AG09319 (cell line): ENCODE data around the gene SP140.
"Not testable (repeated sequence)": the region's sequence is repeated elsewhere in the genome, so short reads cannot be mapped to it uniquely, and the experiment has no call there.

ENCODE experiments used
- DNase-seq: peaks from one replicate; pipeline ENCODE4 v3.0.0-alpha.2; 2010; ENCODE audit warnings: low read depth; ENCODE audit errors: extremely low read depth
- TF ChIP-seq, protein P1 (sequence below): IDR thresholded peaks from 2 replicates; pipeline ENCODE4 v1.5.1; 2011; ENCODE audit warnings: low read depth, mild to moderate bottlenecking, inconsistent platforms, low read length, moderate library complexity

SP140 gene

DNA sequence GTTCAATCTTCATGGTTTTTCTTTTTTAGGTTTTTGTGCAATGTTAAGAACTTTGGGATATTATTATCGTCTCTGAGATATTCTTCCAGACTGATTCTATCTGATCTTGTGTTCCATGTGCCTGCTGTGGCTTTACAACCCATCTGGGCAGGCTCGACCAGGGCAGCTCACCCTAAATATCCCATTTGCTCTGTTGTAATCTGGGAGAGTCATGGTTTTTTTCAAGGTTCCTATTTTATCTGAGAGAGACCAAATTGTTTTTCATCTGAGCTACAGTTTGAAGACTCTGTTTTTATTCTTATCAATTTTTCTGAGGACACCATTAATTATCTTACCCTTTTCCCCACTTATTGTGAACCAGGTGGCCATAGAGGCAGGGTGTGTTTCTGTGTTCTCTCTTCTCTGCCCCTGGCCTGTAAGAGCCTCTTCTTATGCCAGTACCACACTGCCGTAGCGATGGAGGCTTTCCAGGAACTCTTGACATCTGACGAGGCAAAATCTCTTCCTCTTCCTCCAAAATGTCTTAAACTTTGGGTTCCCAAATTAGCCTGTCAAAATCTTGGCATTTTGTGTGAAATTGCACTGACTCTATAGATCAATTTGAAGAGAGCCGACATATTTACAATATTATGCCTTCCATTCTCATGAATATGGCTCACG lies 104.5 kb downstream of the SP140 start:
- TF ChIP-seq, protein P1, sequence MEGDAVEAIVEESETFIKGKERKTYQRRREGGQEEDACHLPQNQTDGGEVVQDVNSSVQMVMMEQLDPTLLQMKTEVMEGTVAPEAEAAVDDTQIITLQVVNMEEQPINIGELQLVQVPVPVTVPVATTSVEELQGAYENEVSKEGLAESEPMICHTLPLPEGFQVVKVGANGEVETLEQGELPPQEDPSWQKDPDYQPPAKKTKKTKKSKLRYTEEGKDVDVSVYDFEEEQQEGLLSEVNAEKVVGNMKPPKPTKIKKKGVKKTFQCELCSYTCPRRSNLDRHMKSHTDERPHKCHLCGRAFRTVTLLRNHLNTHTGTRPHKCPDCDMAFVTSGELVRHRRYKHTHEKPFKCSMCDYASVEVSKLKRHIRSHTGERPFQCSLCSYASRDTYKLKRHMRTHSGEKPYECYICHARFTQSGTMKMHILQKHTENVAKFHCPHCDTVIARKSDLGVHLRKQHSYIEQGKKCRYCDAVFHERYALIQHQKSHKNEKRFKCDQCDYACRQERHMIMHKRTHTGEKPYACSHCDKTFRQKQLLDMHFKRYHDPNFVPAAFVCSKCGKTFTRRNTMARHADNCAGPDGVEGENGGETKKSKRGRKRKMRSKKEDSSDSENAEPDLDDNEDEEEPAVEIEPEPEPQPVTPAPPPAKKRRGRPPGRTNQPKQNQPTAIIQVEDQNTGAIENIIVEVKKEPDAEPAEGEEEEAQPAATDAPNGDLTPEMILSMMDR = no peak
- DNase-seq = no peak

DNA sequence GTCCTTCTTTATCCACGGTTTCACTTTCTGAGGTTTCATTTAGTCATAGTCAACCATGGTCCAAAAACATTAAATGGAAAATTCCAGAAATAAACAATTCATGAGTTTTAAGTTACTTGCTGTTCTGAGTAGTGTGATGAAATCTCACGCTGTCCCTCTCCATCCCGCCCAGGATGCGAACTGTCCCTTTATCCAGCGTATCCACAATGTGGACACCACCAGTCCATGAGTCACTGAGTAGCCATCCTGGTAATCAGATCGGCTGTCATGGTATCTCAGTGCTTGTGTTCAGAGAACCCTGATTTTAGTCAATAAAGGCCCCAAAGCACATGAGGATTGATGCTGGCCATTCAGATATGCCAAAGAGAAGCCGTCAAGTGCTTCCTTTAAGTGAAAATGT lies 105.2 kb downstream of the SP140 start:
- TF ChIP-seq, protein P1 = no peak
- DNase-seq = no peak

GRCh38 chr2:230335461-230335863 lies 109.9 kb downstream of the SP140 start:
- DNase-seq = no peak
- TF ChIP-seq, protein P1 = no peak

GRCh38 chr2:230335864-230336506 lies 110.4 kb downstream of the SP140 start:
- no peak for DNase-seq
- TF ChIP-seq, protein P1 = no peak

DNA sequence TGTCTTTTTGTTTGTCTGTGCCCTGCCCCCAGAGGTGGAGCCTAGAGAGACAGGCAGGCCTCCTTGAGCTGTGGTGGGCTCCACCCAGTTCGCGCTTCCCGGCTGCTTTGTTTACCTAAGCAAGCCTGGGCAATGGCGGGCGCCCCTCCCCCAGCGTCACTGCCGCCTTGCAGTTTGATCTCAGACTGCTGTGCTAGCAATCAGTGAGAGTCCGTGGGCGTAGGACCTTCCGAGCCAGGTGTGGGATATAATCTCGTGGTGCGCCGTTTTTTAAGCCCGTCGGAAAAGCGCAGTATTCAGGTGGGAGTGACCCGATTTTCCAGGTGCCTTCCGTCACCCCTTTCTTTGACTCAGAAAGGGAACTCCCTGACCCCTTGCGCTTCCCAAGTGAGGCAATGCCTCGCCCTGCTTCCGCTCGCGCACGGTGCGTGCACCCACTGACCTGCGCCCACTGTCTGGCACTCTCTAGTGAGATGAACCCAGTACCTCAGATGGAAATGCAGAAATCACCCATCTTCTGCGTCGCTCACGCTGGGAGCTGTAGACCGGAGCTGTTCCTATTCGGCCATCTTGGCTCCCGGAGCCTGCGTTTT lies 116.5 kb downstream of the SP140 start:
- not testable (repeated sequence) for DNase-seq

DNA sequence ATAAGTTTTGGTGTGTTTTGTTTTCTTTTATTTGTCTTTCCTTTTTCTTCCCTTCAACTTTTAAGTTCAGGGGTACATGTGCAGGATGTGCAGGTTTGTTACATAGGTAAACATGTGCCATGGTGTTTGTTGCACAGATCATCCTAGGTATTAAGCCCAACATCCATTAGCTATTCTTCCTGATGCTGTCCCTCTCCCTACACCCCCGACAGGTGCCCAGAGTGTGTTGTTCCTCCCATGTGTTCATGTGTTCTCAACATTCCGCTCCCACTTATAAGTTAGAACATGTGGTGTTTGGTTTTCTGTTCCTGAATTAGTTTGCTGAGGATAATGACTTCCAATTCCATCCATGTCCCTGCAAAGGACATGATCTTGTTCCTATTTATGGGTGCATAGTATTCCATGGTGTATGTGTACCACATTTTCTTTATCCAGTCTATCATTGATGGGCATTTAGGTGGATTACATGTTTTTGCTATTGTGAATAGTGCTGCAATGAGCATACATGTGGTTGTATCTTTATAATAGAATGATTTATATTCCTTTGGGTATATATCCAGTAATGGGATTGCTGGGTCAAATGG lies 117.6 kb downstream of the SP140 start:
- not testable (repeated sequence) for DNase-seq

GRCh38 chr2:230343747-230344146 lies 118.2 kb downstream of the SP140 start:
- TF ChIP-seq, protein P1 = no peak
- DNase-seq = no peak

- no peak for DNase-seq
- TF ChIP-seq, protein P1 = no peak
These were observed 120.9 kb downstream of the SP140 start for GRCh38 chr2:230346465-230346864.
